ENCODE measurements around the gene CAV3.
"Not testable (repeated sequence)": the region's sequence is repeated elsewhere in the genome, so short reads cannot be mapped to it uniquely, and the experiment has no call there.

- not testable (repeated sequence) for TF ChIP-seq POLR2AphosphoS5 (IDR thresholded peaks at IDR 0.05; ENCODE audit: low read depth, low read length); POLR2A (IDR thresholded peaks at IDR 0.05; ENCODE audit: low read depth, low read length); POU2F2 (IDR thresholded peaks at IDR 0.05; ENCODE audit: low read depth, low read length); TAF1 (IDR thresholded peaks at IDR 0.05; ENCODE audit: low read depth, low read length); SPI1 (IDR thresholded peaks at IDR 0.05; ENCODE audit: low read depth, low read length); PAX5 (IDR thresholded peaks at IDR 0.05; ENCODE audit: insufficient read depth, low read length, severe bottlenecking)
These were observed 48.6 kb upstream of the CAV3 start for GRCh38 chr3:8684992-8685391.
